Measurements from ENCODE around the gene MOK.

The MOK gene

DNA sequence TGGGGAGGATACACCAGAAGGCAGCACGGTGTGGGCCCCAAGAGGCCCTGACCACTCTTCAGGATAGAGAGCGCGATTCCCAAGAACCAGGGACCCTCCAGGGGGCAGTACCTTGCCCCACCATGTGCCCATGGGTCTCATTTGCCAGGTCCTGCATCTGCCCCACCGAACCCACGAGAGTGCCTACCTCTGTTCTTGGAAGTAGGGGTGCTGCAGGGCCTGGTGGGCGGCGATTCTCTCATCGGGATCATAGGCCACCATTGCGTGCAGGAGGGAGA, 72.7 kb downstream of the MOK start:
- TF ChIP-seq, protein P1, sequence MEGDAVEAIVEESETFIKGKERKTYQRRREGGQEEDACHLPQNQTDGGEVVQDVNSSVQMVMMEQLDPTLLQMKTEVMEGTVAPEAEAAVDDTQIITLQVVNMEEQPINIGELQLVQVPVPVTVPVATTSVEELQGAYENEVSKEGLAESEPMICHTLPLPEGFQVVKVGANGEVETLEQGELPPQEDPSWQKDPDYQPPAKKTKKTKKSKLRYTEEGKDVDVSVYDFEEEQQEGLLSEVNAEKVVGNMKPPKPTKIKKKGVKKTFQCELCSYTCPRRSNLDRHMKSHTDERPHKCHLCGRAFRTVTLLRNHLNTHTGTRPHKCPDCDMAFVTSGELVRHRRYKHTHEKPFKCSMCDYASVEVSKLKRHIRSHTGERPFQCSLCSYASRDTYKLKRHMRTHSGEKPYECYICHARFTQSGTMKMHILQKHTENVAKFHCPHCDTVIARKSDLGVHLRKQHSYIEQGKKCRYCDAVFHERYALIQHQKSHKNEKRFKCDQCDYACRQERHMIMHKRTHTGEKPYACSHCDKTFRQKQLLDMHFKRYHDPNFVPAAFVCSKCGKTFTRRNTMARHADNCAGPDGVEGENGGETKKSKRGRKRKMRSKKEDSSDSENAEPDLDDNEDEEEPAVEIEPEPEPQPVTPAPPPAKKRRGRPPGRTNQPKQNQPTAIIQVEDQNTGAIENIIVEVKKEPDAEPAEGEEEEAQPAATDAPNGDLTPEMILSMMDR (IDR thresholded peaks at IDR 0.05; ENCODE audit: control insufficient read depth, insufficient read depth, low read depth, low read length, missing control alignments), result no peak
- no peak for DNase-seq (ENCODE audit: low read depth)
- H3K4me3 ChIP-seq (ENCODE audit: control insufficient read depth, low read depth, low read length), result no peak overlapping the region

DNA sequence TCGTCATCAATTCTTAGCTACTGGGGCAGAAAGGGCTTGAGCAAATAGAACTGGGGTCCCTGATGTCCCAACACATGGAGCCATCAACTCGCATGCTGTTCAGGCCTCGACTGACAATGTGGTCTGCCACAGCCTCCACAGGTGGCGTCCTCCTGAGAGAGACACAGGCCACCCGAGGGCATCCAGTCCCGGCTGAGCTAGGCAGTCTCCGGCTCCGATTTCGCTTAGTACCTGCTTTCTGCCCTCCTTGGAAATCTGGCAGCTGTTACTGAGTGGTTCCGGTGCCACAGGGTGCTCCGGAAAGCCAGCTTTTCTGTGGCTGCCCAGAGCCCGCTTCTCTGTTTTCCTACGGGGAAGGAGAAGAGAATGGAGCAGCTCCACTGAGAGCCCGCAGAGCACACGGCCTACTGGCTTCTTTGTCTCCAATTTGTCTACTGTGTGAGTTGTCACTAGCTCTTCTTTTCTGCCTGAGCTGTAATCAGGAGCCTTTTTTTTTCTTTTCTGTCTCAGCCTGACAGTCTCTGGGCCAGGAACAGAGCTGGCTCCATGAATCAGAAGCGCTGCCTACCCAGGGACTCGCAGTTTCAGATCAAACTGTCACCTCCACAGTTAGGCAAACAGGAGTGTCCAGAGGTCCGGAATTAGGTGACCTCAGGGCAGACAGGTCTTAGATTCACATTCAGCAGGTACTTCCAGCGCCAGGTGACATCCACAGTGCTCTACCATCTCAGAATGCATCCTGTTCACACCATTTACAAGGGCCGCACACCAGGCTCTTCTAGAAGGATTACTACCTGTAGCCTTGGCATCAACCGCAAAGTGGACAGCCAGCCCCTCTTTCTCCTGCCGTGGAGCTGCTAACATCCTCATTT, 73.3 kb downstream of the MOK start:
- no peak for DNase-seq (ENCODE audit: low read depth)
- TF ChIP-seq, protein P1 (IDR thresholded peaks at IDR 0.05; ENCODE audit: control insufficient read depth, insufficient read depth, low read depth, low read length, missing control alignments), result no peak
- no peak overlapping the region for H3K4me3 ChIP-seq (ENCODE audit: control insufficient read depth, low read depth, low read length)

DNA sequence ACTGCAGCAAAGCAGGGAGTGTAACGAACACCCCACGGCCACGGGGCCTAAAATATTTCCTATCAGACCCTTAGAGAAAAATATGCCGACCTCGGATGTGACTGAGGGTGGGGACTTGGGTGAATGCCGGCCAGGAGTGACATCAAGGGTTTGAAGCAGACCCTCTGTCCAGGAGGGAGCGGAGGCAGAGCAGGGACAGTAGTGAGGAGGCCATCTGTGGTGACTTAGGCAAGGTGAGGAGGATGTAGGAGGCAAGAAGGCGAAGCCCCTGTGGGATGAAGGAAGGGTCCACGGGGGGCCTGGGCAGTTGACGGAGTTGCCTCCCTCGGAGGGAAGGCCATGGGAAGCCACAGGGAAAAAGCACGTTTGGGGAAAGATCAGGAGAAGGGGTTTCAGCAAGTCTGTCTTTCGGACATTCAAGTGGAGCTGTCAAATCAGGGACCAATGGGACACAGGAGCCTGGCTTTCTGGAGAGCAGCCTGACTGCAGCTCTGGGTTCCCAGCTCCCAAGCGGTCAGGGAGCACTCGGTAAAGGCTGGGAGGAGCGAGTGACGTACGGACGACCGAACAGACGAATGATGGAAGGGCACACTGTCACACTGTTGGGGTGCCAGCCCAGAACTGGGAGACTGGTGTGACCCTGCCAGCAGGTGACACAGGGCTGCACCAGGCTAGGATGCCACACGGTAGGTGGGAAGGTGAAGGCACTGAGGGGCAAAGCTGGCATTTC, 74.3 kb downstream of the MOK start:
- TF ChIP-seq, protein P1 (IDR thresholded peaks at IDR 0.05; ENCODE audit: control insufficient read depth, insufficient read depth, low read depth, low read length, missing control alignments), result no peak
- no peak for DNase-seq (ENCODE audit: low read depth)
- H3K4me3 ChIP-seq (ENCODE audit: control insufficient read depth, low read depth, low read length), result no peak overlapping the region

DNA sequence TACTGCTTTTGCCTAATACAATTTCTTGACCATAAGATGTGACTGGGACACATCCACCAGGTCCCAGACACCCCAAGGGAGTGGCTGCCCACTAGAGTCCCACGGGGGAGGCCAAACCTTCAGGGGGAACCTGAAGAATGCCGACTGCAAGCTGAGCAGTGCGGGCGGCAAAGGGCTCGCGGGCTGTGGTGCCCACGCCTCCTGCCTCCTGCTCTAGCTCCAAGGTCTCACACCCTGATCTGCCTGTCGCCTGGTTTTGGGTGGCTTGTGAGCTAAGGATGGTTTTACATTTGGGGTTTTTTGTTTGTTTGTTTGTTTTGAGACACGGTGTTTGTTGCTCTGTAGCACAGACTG, 75.2 kb downstream of the MOK start:
- no peak for DNase-seq (ENCODE audit: low read depth)
- no peak overlapping the region for H3K4me3 ChIP-seq (ENCODE audit: control insufficient read depth, low read depth, low read length)
- TF ChIP-seq, protein P1 (IDR thresholded peaks at IDR 0.05; ENCODE audit: control insufficient read depth, insufficient read depth, low read depth, low read length, missing control alignments), result no peak

DNA sequence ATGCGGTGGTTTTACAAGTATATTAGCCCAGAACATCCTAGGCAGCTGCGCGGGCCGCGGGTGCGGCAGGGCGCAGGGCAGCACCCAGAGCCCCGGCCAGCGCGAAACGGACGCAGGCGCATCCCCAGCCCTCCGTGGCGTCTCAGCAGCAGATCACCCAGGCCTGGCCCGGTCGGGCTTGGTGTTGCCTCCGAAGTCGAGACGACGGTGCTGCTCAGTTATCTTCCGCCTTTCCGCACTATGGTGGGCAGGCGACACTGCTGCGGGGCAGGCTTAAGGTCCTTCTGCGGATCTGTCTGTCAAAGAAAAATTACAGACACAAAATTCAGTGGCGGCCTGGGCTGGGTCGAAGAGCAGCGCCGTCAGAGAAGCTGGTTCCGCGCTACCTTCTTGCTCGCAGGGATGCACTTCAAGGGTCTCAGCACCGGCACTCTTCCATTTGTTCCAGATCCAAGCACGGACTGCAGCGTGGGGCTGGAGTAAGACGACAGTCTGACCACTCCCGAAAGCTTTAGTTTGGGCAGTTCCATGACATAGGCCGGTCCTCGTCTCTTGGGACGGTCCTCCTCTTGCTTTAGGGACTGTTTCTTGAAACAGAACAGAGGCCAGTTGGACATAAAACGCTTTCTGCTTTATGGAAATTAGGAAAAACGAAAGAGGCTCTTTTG, 75.8 kb downstream of the MOK start:
- TF ChIP-seq, protein P1 (IDR thresholded peaks at IDR 0.05; ENCODE audit: control insufficient read depth, insufficient read depth, low read depth, low read length, missing control alignments), result no peak

DNA sequence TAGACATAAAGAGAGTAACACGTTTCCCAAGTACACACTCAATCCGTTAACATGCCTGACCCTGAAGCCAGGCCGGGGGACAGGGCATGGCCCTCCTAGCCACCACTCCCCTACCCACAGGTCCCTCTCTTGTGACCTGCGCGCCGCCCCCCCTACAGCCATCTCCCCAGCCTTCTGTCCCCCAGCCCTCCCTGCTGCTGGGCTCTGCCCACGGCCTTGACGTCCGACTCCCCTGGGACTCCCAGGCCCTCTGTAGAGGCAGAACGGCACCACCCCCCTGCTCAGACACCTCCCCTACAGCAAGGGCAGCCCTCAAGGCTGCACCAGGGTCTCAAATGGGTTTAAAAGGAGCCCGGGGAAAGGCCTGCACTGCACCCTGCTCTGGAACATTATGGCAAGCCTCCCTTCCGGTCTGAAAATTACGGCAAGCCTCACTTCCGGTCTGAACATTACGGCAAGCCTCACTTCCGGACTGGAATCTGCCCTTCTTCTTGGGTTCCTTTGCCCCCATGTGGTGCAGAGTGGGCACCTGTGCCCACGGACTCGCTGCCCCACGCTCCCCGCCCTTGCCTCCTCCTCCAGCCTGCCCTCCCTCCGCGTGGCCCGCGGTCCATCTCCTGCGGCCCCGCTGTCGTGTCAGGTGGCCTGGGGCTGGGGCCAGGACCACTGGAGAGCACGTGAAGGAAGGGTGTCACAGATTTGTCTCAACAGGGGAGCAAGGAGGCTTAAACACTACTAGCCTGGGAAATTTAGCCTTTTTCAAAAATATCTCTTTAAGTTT, 77.6 kb downstream of the MOK start:
- TF ChIP-seq, protein P1 (IDR thresholded peaks at IDR 0.05; ENCODE audit: control insufficient read depth, insufficient read depth, low read depth, low read length, missing control alignments), result no peak
- H3K4me3 ChIP-seq (ENCODE audit: control insufficient read depth, low read depth, low read length), result no peak overlapping the region
- no peak for DNase-seq (ENCODE audit: low read depth)

More for the DNA sequence above, 75.8 kb downstream of the MOK start:
- DNase-seq (ENCODE audit: low read depth), result no peak
- H3K4me3 ChIP-seq (ENCODE audit: control insufficient read depth, low read depth, low read length), result no peak overlapping the region
